ENCODE data around the gene NLRC3.

DNA sequence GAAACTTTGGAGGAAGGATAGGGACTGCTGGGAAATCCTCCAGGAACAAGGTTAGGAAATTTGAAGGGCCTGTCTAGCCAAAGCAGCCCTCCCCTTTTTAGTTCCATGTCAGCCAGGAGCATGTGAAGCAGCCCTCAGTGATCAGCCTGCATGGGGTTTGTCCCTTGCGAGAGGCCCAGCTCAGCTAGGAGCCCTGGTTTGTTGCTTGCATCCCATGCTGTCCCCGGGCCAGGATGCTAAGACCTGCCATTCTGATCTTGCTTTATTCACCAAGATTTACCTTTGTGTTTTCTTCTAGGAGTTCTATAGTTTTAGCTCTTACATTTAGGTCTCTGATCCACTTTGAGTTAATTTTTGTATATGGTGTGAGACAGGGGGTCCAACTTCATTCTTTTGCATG is 48.8 kb downstream of the NLRC3 start:
- TF ChIP-seq, protein P1, sequence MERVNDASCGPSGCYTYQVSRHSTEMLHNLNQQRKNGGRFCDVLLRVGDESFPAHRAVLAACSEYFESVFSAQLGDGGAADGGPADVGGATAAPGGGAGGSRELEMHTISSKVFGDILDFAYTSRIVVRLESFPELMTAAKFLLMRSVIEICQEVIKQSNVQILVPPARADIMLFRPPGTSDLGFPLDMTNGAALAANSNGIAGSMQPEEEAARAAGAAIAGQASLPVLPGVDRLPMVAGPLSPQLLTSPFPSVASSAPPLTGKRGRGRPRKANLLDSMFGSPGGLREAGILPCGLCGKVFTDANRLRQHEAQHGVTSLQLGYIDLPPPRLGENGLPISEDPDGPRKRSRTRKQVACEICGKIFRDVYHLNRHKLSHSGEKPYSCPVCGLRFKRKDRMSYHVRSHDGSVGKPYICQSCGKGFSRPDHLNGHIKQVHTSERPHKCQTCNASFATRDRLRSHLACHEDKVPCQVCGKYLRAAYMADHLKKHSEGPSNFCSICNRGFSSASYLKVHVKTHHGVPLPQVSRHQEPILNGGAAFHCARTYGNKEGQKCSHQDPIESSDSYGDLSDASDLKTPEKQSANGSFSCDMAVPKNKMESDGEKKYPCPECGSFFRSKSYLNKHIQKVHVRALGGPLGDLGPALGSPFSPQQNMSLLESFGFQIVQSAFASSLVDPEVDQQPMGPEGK (CRISPR knock-in tag; IDR thresholded peaks at IDR 0.05; ENCODE audit: borderline replicate concordance): no peak
- TF ChIP-seq ZC3H10 (CRISPR knock-in tag; IDR thresholded peaks at IDR 0.05) (no peak), CREB5 (CRISPR knock-in tag; IDR thresholded peaks at IDR 0.05; ENCODE audit: low read depth) (no peak), ZFP30 (CRISPR knock-in tag; IDR thresholded peaks at IDR 0.05) (no peak), ZNF565 (CRISPR knock-in tag; conservative IDR thresholded peaks at IDR 0.05; ENCODE audit: low read depth) (no peak), TOX (CRISPR knock-in tag; IDR thresholded peaks at IDR 0.05; ENCODE audit: borderline replicate concordance) (no peak), GLIS3 (CRISPR knock-in tag; IDR thresholded peaks at IDR 0.05) (no peak), RARB (CRISPR knock-in tag; IDR thresholded peaks at IDR 0.05) (no peak), ISL1 (CRISPR knock-in tag; IDR thresholded peaks at IDR 0.05) (no peak)
- TF ChIP-seq, protein P2, sequence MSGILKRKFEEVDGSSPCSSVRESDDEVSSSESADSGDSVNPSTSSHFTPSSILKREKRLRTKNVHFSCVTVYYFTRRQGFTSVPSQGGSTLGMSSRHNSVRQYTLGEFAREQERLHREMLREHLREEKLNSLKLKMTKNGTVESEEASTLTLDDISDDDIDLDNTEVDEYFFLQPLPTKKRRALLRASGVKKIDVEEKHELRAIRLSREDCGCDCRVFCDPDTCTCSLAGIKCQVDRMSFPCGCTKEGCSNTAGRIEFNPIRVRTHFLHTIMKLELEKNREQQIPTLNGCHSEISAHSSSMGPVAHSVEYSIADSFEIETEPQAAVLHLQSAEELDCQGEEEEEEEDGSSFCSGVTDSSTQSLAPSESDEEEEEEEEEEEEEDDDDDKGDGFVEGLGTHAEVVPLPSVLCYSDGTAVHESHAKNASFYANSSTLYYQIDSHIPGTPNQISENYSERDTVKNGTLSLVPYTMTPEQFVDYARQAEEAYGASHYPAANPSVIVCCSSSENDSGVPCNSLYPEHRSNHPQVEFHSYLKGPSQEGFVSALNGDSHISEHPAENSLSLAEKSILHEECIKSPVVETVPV (CRISPR knock-in tag; IDR thresholded peaks at IDR 0.05): no peak
